Body of pancreas (tissue), 4 donors: Measurements from ENCODE around the gene SNAPC2.

Experiments
- POLR2A ChIP-seq, 3 donors: fragments of 450-650 bp; IDR thresholded peaks; one replicate each; pipeline ENCODE4 v1.6.1; 2016; ENCODE audit warnings: antibody characterized with exemption in 3 of 3, mild to moderate bottlenecking in 2 of 3
- TF ChIP-seq, protein P1 (sequence below), 7 experiments: fragments of 450-650 bp in 4 of 7; fragments of 200-600 bp in 3 of 7; sonication (generic) in 3 of 7; IDR thresholded peaks; one replicate each; pipeline ENCODE4 v1.5.1; 2016 to 2019; ENCODE audit warnings: antibody characterized with exemption in 7 of 7

GRCh38 chr19:7924241-7924640 lies 4.1 kb downstream of the SNAPC2 start:
- TF ChIP-seq, protein P1, sequence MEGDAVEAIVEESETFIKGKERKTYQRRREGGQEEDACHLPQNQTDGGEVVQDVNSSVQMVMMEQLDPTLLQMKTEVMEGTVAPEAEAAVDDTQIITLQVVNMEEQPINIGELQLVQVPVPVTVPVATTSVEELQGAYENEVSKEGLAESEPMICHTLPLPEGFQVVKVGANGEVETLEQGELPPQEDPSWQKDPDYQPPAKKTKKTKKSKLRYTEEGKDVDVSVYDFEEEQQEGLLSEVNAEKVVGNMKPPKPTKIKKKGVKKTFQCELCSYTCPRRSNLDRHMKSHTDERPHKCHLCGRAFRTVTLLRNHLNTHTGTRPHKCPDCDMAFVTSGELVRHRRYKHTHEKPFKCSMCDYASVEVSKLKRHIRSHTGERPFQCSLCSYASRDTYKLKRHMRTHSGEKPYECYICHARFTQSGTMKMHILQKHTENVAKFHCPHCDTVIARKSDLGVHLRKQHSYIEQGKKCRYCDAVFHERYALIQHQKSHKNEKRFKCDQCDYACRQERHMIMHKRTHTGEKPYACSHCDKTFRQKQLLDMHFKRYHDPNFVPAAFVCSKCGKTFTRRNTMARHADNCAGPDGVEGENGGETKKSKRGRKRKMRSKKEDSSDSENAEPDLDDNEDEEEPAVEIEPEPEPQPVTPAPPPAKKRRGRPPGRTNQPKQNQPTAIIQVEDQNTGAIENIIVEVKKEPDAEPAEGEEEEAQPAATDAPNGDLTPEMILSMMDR (IDR thresholded peaks at IDR 0.05) = no peak
- no peak for TF ChIP-seq POLR2A (IDR thresholded peaks at IDR 0.05)
